Measurements from ENCODE around the gene TEDC1.

TEDC1 gene

DNA sequence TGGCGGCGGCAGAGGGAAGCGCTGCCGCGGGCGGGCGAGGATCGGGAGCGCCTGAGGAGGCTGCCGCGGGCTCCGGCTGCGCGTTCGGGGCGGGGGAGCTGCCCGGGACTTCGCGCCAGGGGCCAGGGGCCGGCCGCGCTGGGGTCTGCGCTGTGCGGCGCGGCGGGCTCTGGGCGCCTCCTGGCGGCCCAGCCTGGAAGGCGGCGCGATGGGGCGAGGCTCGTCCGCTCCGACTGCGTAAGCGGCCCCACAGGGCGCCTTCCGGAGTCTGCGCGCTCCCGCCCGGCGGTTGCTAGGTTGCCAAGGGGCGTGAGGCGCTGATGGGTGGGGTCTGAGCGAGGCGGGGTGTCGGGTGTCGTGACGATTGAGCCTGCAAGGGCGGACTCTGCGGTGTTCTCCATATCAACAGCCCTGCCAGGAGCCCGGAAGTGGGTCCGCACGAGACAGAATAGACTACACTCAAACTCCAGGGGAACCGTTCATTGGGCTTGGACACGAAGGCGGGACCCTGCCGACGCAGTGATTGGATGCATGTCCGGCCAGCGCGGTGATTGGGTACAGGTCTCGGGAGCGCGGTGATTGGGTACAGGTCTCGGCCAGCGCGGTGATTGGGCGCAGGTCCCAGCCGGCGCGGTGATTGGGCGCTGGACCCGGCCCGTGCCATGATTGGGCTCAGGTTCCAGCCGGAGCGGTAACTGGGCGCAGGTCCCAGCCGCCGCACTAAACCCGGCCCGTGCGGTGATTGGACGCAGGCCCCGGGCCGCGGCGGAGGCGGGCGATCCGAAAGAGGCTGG is at the start of gene TEDC1:
Gene TEDC1 (plus strand): TSS at position 675 of the 794 bp plus-strand sequence. CDS start 130 bp downstream, outside the sequence.
- peak; percentile 100 for DNase-seq (ENCODE audit: low spot score)

- DNase-seq (ENCODE audit: low spot score): no peak
Measured at GRCh38 chr14:105442125-105442524, 48.9 kb upstream of the TEDC1 start.

DNA sequence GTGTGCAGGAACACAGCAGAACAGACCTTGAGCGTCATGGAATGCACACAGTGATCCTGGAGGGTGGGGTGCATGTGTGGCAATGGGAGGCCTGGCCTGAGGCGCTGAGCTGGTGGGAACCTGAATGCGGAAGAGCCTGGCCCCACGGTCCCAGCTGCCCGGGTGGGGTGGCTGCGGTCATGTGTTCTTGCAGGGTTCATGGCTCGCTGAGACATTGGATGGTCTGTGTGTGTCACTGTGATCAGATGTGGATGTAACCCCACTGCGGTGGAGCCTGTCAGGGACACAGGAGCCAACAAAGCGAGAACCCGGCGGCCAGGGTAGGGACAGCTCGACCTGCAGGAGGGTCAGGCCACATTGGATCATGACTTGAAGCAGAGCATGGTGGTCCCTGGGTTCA is 48.2 kb upstream of the TEDC1 start:
- no peak for DNase-seq (ENCODE audit: low spot score)

DNA sequence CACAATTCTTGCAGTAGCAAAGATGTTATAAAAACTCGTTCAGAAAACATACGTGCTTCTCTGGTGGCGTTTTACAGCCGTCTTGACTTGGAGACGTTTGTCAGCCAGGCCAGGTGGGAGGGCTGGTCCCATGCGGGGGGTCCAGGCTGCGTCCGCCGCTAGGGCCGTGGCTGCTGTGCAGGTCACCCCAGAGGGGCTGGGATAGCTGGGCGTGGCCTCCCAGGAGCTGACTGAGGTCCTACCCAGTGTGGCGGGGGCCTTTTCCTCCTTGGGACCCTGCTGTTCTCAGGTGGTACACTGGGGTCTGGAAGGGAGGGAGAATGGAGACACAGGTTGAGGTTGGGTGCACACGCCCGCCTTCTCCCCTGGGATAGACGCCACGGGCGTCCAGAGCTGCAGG is 46.2 kb upstream of the TEDC1 start:
- DNase-seq (ENCODE audit: low spot score): no peak

- no peak for DNase-seq (ENCODE audit: low spot score)
Measured at GRCh38 chr14:105445290-105445689, 45.8 kb upstream of the TEDC1 start.

GRCh38 chr14:105445901-105446845 is 44.9 kb upstream of the TEDC1 start:
- no peak for DNase-seq (ENCODE audit: low spot score)

GRCh38 chr14:105446971-105447370 is 44.1 kb upstream of the TEDC1 start:
- DNase-seq (ENCODE audit: low spot score): no peak

GRCh38 chr14:105447651-105448640 is 43.1 kb upstream of the TEDC1 start:
- no peak for DNase-seq (ENCODE audit: low spot score)

DNA sequence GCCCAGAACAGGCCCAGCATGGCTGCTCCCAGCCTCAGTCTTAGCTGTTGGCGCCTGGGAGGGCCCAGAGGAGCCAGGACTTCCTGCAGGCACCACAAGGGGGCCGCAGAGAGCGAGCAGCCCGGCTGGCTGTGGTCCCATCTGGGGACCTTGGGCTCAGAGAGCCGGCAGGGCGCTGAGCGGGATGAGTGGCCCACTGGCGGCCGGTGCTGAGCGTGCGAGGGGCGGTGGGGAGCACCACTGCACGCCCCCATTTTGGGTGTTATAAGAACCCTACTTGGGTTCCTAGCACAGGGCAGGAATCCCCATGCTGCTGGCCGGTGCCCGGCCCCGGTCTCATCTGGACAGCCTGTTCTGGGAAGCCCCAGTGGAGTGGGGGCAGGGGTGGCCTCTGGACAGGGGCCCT is 42.3 kb upstream of the TEDC1 start:
- peak; percentile 50 for DNase-seq (ENCODE audit: low spot score)

- DNase-seq (ENCODE audit: low spot score): no peak
Measured at GRCh38 chr14:105449276-105450122, 41.5 kb upstream of the TEDC1 start.

- DNase-seq (ENCODE audit: low spot score): no peak
Measured at GRCh38 chr14:105450123-105450505, 40.9 kb upstream of the TEDC1 start.

- DNase-seq (ENCODE audit: low spot score): no peak
Measured at GRCh38 chr14:105450864-105451720, 40.0 kb upstream of the TEDC1 start.

GRCh38 chr14:105452963-105453362 is 38.1 kb upstream of the TEDC1 start:
- no peak for DNase-seq (ENCODE audit: low spot score)

DNA sequence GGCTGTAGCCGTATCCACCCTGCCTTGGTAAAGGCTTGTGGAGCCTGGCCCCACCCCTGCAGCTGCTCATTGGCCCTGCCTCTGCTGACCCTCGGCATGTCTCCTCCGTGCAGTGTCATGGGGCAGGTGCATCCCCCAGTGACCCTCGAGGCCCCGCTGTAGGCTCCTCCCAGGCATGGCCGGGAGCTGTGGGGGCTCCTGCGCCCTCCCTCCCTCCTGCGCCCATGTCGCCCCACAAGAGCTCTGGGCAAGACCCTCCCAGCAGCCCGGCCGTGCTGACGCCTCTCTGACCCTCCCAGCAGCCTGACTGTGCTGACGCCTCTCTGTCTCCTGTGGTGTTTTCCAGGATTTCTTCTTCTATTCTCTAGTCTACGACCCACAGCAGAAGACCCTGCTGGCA is 37.2 kb upstream of the TEDC1 start:
- DNase-seq (ENCODE audit: low spot score): no peak

DNA sequence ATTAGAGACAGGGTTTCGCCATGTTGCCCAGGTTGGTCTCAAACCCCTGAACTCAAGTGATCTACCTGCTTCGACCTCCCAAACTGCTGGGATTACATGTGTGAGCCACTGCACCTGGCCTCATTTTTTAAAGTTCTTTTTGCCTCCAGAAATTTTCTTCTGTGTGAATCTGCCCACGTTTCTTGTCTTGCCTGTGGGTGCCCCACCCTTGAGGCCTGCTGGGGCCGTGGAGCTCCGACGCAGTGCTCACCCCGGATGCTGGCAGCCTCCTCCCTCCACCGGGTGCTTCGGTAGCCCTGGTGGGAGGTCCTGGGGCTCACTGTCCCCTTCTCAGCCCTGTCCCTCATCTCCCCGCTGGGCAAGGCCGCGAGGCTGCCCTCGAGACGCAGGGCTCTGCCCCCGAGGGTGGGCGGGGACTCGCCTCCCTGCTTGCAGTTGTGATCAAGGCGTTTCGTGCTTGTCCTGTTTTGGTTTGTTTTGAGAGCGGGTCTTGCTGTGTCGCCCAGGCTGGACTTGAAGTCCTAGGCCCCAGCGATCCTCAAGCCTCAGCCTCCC is 35.9 kb upstream of the TEDC1 start:
- no peak for DNase-seq (ENCODE audit: low spot score)

DNA sequence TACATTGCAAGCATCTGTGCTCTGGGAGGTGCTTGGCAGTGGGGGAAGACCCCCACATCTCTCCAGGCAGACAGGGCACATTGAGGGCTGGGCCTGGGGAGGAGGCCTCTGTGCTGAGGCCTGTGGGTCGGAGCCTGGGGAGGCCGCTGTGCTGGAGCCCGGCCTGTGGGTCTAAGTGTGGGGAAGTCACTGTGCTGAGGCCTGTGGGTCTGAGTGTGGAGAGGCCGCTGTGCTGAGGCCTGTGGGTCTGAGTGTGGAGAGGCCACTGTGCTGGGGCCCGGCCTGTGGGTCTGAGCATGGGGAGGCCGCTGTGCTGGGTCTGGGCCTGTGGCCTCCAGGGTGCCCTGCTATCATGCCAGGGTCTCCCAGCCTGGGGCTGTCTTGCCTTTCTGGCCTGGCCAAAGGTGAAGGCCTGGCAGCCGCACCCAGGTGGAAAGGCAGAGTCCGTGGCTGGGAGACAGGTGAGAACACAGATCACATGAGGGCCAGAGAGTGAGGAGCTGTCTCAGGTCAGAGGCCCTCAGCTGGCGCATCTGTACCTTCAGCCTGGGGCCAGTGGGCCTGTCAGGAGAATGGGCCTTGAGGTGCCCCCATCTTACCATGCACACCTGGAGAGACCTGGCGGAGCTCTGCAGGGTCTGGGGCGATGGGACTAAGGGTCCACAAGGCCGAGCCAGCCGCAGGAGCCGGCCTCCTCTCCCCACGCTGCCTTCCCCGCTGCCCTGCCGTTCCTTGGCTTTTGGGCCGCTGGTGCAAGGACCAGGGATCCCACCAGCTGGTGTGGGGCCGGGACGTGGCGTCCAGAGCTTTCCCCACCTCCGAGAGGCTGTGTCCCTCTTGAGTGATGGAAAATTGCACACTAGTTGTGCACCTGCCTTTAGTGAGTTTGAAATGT is 35.0 kb upstream of the TEDC1 start:
- DNase-seq (ENCODE audit: low spot score): no peak

- no peak for DNase-seq (ENCODE audit: low spot score)
Measured at GRCh38 chr14:105456736-105457617, 34.1 kb upstream of the TEDC1 start.

Measured in activated CD4-positive, alpha-beta T cell treated with anti-CD3 and anti-CD28 coated beads, Interleukin-2, Interleukin-4, amounts not matched to agents 100 ng/mL and 50 ng/mL, durations not matched to agents 16 hours and 8 hours (primary cell).